Peyer's patch (tissue), 4 donors: ENCODE results near the gene CNTN2. TPM values are rescaled to one million over a fixed set of nuclear protein-coding genes. Genes with fewer than 3 reads are reported as not detected.

ENCODE experiments used
- DNase-seq, 3 donors: peaks; one replicate each; pipeline ENCODE4 v3.0.0-alpha.2; 2017 to 2019
- H3K27ac ChIP-seq, 4 donors: fragments of 200-600 bp; sonication (generic); one replicate each; pipeline ENCODE4 v1.5.1; 2016 to 2019
- H3K27me3 ChIP-seq, 2 donors: fragments of 200-600 bp; sonication (generic); one replicate each; pipeline ENCODE4 v1.5.1; 2019
- H3K36me3 ChIP-seq, 3 donors: fragments of 200-600 bp; sonication (generic); one replicate each; pipeline ENCODE4 v1.5.1; 2016 to 2019
- H3K4me1 ChIP-seq, 4 donors: fragments of 200-600 bp; sonication (generic); one replicate each; pipeline ENCODE4 v1.5.1; 2016 to 2019
- H3K4me3 ChIP-seq, 4 donors: fragments of 200-600 bp; sonication (generic); 1 replicate in 3 of 4; 2 replicates in 1 of 4; pipeline ENCODE4 v1.5.1; 2016 to 2019; ENCODE audit warnings: mild to moderate bottlenecking in 1 of 4
- H3K9me3 ChIP-seq, 4 donors: fragments of 200-600 bp; sonication (generic); one replicate each; pipeline ENCODE4 v1.5.1; 2016 to 2019; ENCODE audit warnings: mild to moderate bottlenecking in 1 of 4
- CTCF ChIP-seq, 6 experiments: fragments of 450-650 bp in 4 of 6; fragments of 200-600 bp in 2 of 6; sonication (generic) in 1 of 6; IDR thresholded peaks; one replicate each; pipeline ENCODE4 v1.5.1; 2017 to 2019; ENCODE audit warnings: antibody characterized with exemption in 6 of 6, mild to moderate bottlenecking in 3 of 6, moderate library complexity in 1 of 6
- POLR2A ChIP-seq, 2 donors: fragments of 450-650 bp; IDR thresholded peaks; one replicate each; pipeline ENCODE4 v1.5.1; 2017; ENCODE audit warnings: antibody characterized with exemption in 2 of 2, mild to moderate bottlenecking in 2 of 2, moderate library complexity in 2 of 2
- total RNA-seq, 4 donors: library from RNA; depleted of rRNA; stranded (reverse); fragments of >200 nt; gene quantifications; one replicate each; pipeline ENCODE4 v1.1.0, GENCODE V29; 2016

Gene CNTN2
- 1 to 10 TPM in 1 of 4 donors, under 1 TPM in 1, not detected in 2; 0.18 to 2.8 TPM for total RNA-seq

GRCh38 chr1:205042911-205043806, at the start of gene CNTN2:
CNTN2 (plus strand) TSS chr1:205043212; CDS start chr1:205053186, 9,974 bp downstream.
- Histone ChIP-seq H3K4me3 (no peak within 1 kb of the TSS), H3K9me3 (no peaks in the 10 kb centered on the region), H3K4me1 (peaks cover 0 to 7% (median 0%) of the 10 kb centered on the region in 4 donors), H3K36me3 (no peaks in the 10 kb centered on the region), H3K27me3 (peaks cover 0 to 6% of the 10 kb centered on the region in 2 donors), H3K27ac (no peak within 1 kb of the TSS)
- no peak for TF ChIP-seq POLR2A (IDR thresholded peaks at IDR 0.05)
- TF ChIP-seq CTCF (IDR thresholded peaks at IDR 0.05), result no peak
- no peak for DNase-seq

- no peak overlapping the region for H3K27ac ChIP-seq
- TF ChIP-seq CTCF (IDR thresholded peaks at IDR 0.05), result no peak
- TF ChIP-seq POLR2A (IDR thresholded peaks at IDR 0.05), result no peak
- no peak for DNase-seq
- no peaks in the 10 kb centered on the region for H3K4me1 ChIP-seq
- no peaks in the 10 kb centered on the region for H3K27me3 ChIP-seq
- no peaks in the 10 kb centered on the region for H3K9me3 ChIP-seq
- H3K4me3 ChIP-seq, result no peak overlapping the region
- no peaks in the 10 kb centered on the region for H3K36me3 ChIP-seq
These were observed 48.7 kb upstream of the CNTN2 start for GRCh38 chr1:204994086-204994862.

GRCh38 chr1:204996981-204997380, 46.0 kb upstream of the CNTN2 start:
- H3K27ac ChIP-seq, result no peak overlapping the region
- no peaks in the 10 kb centered on the region for H3K9me3 ChIP-seq
- H3K36me3 ChIP-seq, result no peaks in the 10 kb centered on the region
- no peaks in the 10 kb centered on the region for H3K4me1 ChIP-seq
- no peaks in the 10 kb centered on the region for H3K27me3 ChIP-seq
- no peak for DNase-seq
- no peak for TF ChIP-seq CTCF (IDR thresholded peaks at IDR 0.05)
- no peak for TF ChIP-seq POLR2A (IDR thresholded peaks at IDR 0.05)
- H3K4me3 ChIP-seq, result no peak overlapping the region

GRCh38 chr1:204997591-204998355, 45.2 kb upstream of the CNTN2 start:
- DNase-seq, result no peak
- Histone ChIP-seq H3K4me1 (no peaks in the 10 kb centered on the region), H3K27ac (no peak overlapping the region)

More at GRCh38 chr1:204997591-204998355, 45.2 kb upstream of the CNTN2 start:
- Histone ChIP-seq H3K9me3 (no peaks in the 10 kb centered on the region), H3K27me3 (no peaks in the 10 kb centered on the region), H3K36me3 (no peaks in the 10 kb centered on the region), H3K4me3 (no peak overlapping the region)
- TF ChIP-seq CTCF (IDR thresholded peaks at IDR 0.05), result no peak
- TF ChIP-seq POLR2A (IDR thresholded peaks at IDR 0.05), result no peak
